ENCODE results near the gene RNF166. TPM values are rescaled to one million over a fixed set of nuclear protein-coding genes. Genes with fewer than 3 reads are reported as not detected.

Gene RNF166
- total and polyA plus RNA-seq, 2 donors (not counting 3 experiments of a cell fraction or from before 2014, with no cell fraction given), result 27.6 to 38.8 TPM

- H3K9me1 ChIP-seq (replicated peaks; ENCODE audit: control insufficient read depth, extremely low read depth, insufficient read depth, low read length), result no peaks in the 10 kb centered on the region
- H3K9me3 ChIP-seq (replicated peaks; ENCODE audit: control insufficient read depth, insufficient read depth, low read length), result no peaks in the 10 kb centered on the region
- no TSS peak for BruUV-seq (replicated peaks)
- H3K4me3 ChIP-seq (replicated peaks in 1 of 3; ENCODE audit: insufficient read depth in 1 of 3, low read depth in 1 of 3, low read length in 3 of 3), result no peak overlapping the region
- H3K27me3 ChIP-seq (ENCODE audit: control insufficient read depth in 2 of 2, insufficient read depth in 2 of 2, low read length in 2 of 2), result no peaks in the 10 kb centered on the region
- no peak overlapping the region for H2AFZ ChIP-seq (ENCODE audit: low read depth, low read length)
- ChIA-PET POLR2A (no interaction called here), CTCF (no interaction called here)
- TF ChIP-seq POLR2AphosphoS5 (IDR thresholded peaks at IDR 0.05; ENCODE audit: insufficient read depth, low read depth, low read length) (no peak), FOS (IDR thresholded peaks at IDR 0.05; ENCODE audit: borderline replicate concordance, insufficient read depth, low read length) (no peak), MYC (IDR thresholded peaks at IDR 0.05; ENCODE audit: low read depth, low read length) (no peak), CTCF (IDR thresholded peaks at IDR 0.05; ENCODE audit: extremely low read depth in 1 of 2, insufficient read depth in 1 of 2, low read depth in 1 of 2, low read length in 2 of 2) (no peak), POLR2A (IDR thresholded peaks at IDR 0.05; ENCODE audit: low read depth, low read length) (no peak), JUN (IDR thresholded peaks at IDR 0.05; ENCODE audit: borderline replicate concordance, insufficient read depth, insufficient read length, low read depth) (no peak), GATA2 (IDR thresholded peaks at IDR 0.05; ENCODE audit: insufficient read depth, insufficient read length, low read depth, low read length) (no peak)
- peaks cover 4% of the 10 kb centered on the region for H3K4me1 ChIP-seq (ENCODE audit: control insufficient read depth, extremely low read depth, insufficient read depth, low read length)
- intact Hi-C loops (cut with micrococcal nuclease), result no loop called here
- no peak overlapping the region for H3K27ac ChIP-seq (ENCODE audit: insufficient read depth, low read depth, low read length)
- H3K9ac ChIP-seq (replicated peaks; ENCODE audit: extremely low read depth, insufficient read depth, low read length), result no peak overlapping the region
- dilution Hi-C loops (cut with MboI; ENCODE audit: extremely low pct_ligation_motif_present, low sequenced_read_pairs), result no loop called here
- H3K79me2 ChIP-seq (ENCODE audit: control insufficient read depth, insufficient read depth, low read length), result peaks cover 34% of the 10 kb centered on the region
- no peaks in the 10 kb centered on the region for H4K20me1 ChIP-seq (replicated peaks; ENCODE audit: control insufficient read depth, extremely low read depth, insufficient read depth, low read length)
- H3K4me2 ChIP-seq (ENCODE audit: insufficient read depth, low read length), result no peak overlapping the region
- no peak for FAIRE-seq
- DNase-seq (ENCODE audit: low read depth, low spot score), result no peak
- peaks cover 7 to 17% of the 10 kb centered on the region in 2 experiments for H3K36me3 ChIP-seq (ENCODE audit: control insufficient read depth in 2 of 2, extremely low read depth in 1 of 2, insufficient read depth in 2 of 2, low read length in 2 of 2)
Measured at GRCh38 chr16:88657371-88657770, 48.8 kb downstream of the RNF166 start.

Measured in endothelial cell of umbilical vein (primary cell).